Fibroblast of villous mesenchyme (primary cell): ENCODE data around the gene PTRH1. TPM values are rescaled to one million over a fixed set of nuclear protein-coding genes. Genes with fewer than 3 reads are reported as not detected.

ENCODE experiments used
- DNase-seq: peaks from one replicate; pipeline ENCODE4 v3.0.0-alpha.2; 2010; ENCODE audit warnings: low read depth
- H3K4me3 ChIP-seq: 2 replicates; pipeline ENCODE4 v1.5.1; 2011; ENCODE audit warnings: low read depth, mild to moderate bottlenecking, low read length
- CTCF ChIP-seq: IDR thresholded peaks from 2 replicates; pipeline ENCODE4 v1.5.1; 2012; ENCODE audit warnings: low read depth, mild to moderate bottlenecking, low read length; ENCODE audit not compliant: insufficient read depth
- total RNA-seq: library from RNA; depleted of rRNA; stranded (reverse); fragments of >200 nt; gene quantifications from 2 replicates; pipeline ENCODE4 v1.2.3, GENCODE V29; 2012

PTRH1 gene
- total RNA-seq, 1 donor, result 11.7 TPM

GRCh38 chr9:127720031-127720864, 4.8 kb upstream of the PTRH1 start:
- no peak for DNase-seq
- no peak for TF ChIP-seq CTCF
- no peak overlapping the region for H3K4me3 ChIP-seq

GRCh38 chr9:127717766-127718165, 2.3 kb upstream of the PTRH1 start:
- TF ChIP-seq CTCF, result no peak
- no peak for DNase-seq
- H3K4me3 ChIP-seq, result no peak overlapping the region

- peak overlapping the region; percentile 71 for H3K4me3 ChIP-seq
- no peak for TF ChIP-seq CTCF
- DNase-seq, result no peak
Observed at GRCh38 chr9:127716412-127716811, 949 bp upstream of the PTRH1 start.

- DNase-seq, result no peak
- peak overlapping the region; percentile 71 for H3K4me3 ChIP-seq
- TF ChIP-seq CTCF, result no peak
Observed at GRCh38 chr9:127714951-127715469, 453 bp downstream of the PTRH1 start.

GRCh38 chr9:127714020-127714750, 1.3 kb downstream of the PTRH1 start:
- H3K4me3 ChIP-seq, result peak overlapping the region; percentile 71
- TF ChIP-seq CTCF, result no peak
- DNase-seq, result no peak

- no peak for TF ChIP-seq CTCF
- H3K4me3 ChIP-seq, result no peak overlapping the region
- no peak for DNase-seq
Observed at GRCh38 chr9:127712867-127713266, 2.6 kb downstream of the PTRH1 start.
